Testis (tissue), 2 donors: ENCODE results near the gene RAB29.

Experiments
- CTCF ChIP-seq, 3 experiments: fragments of 450-650 bp in 2 of 3; fragments of 200-600 bp in 1 of 3; sonication (generic) in 1 of 3; IDR thresholded peaks; one replicate each; pipeline ENCODE4 v1.5.1; 2016 to 2019; ENCODE audit warnings: antibody characterized with exemption in 3 of 3, mild to moderate bottlenecking in 2 of 3, moderate library complexity in 1 of 3
- POLR2A ChIP-seq: fragments of 450-650 bp; IDR thresholded peaks from one replicate; pipeline ENCODE4 v1.6.1; 2017; ENCODE audit warnings: antibody characterized with exemption, mild to moderate bottlenecking, moderate library complexity

DNA sequence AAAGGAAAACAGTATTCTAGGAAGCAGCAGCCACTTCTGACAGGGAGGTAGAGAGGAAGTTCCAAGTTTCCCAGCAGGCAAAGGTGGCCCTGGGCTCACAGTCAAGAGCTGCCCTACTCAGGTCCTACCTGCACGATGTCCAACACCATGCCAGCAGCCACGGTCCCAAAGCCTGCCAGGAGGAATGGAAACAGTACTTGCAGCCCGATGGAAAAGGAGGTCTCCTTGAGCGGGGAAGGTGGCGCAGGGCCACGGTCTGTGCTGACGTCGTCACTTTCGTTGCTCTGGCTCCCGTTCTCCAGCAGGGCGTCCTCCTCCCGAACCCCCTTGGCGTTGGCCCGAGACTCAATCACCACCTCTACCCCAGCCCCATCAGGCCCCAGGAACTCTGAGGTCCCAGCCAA is 34.7 kb upstream of the RAB29 start:
- no peak for TF ChIP-seq POLR2A
- no peak for TF ChIP-seq CTCF (IDR thresholded peaks at IDR 0.05)
